Measurements from ENCODE around the gene CLDN14.

DNA sequence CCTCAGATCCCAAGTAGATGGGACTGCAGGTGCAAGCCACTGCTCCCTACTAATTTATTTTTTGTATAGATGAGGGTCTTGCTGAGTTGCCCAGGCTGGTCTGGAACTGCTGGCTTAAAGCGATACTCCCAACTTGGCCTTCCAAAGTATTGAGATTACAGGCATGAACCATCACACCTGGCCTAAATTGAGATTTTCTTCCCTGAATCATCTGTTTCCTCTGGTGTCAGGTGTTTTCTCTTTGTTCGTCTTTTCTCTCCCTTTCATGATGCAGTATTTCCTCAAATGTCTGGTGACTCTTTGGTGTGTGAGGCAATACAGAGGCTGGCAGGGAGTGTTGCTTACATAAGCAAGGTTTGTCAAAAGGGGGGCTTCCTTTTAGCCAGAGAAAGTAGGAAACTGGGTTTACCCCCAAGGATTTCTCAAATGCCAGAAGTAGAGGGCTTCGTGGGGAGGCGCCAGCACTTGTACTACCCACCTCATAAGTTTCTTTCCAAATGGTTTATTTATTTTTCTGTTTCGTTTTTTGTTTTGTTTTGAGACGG lies 27.6 kb downstream of the CLDN14 start:
- TF ChIP-seq, protein P1, sequence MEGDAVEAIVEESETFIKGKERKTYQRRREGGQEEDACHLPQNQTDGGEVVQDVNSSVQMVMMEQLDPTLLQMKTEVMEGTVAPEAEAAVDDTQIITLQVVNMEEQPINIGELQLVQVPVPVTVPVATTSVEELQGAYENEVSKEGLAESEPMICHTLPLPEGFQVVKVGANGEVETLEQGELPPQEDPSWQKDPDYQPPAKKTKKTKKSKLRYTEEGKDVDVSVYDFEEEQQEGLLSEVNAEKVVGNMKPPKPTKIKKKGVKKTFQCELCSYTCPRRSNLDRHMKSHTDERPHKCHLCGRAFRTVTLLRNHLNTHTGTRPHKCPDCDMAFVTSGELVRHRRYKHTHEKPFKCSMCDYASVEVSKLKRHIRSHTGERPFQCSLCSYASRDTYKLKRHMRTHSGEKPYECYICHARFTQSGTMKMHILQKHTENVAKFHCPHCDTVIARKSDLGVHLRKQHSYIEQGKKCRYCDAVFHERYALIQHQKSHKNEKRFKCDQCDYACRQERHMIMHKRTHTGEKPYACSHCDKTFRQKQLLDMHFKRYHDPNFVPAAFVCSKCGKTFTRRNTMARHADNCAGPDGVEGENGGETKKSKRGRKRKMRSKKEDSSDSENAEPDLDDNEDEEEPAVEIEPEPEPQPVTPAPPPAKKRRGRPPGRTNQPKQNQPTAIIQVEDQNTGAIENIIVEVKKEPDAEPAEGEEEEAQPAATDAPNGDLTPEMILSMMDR (IDR thresholded peaks at IDR 0.05; ENCODE audit: insufficient read depth, low read depth, low read length): no peak
- TF ChIP-seq EZH2 (IDR thresholded peaks at IDR 0.05; ENCODE audit: insufficient read depth, low read length): no peak

Data from astrocyte (in vitro differentiated cells and primary cell).